Activated CD8-positive, alpha-beta T cell treated with anti-CD3 and anti-CD28 coated beads for 36 hours (primary cell): Measurements from ENCODE around the gene KRTAP6-1. TPM values are rescaled to one million over a fixed set of nuclear protein-coding genes. Genes with fewer than 3 reads are reported as not detected.

ENCODE experiments used
- ATAC-seq: fragments of 200-7000 bp; cut with Tn5 transposase; one replicate; pipeline ENCODE4 v1.10.0; 2021; ENCODE audit warnings: mild to moderate bottlenecking, moderate library complexity
- CTCF ChIA-PET: fragments of 350-600 bp; sonication (Branson Sonifier 250); formaldehyde crosslinking; loops from one replicate; lab custom pipeline; 2021; ENCODE audit warnings: antibody characterized with exemption; lab: Charles Lee
- POLR2A ChIA-PET: fragments of 350-600 bp; sonication (Branson Sonifier 250); formaldehyde crosslinking; loops from one replicate; lab custom pipeline; 2021; ENCODE audit warnings: antibody characterized with exemption; lab: Charles Lee
- DNase-seq: peaks from one replicate; pipeline ENCODE4 v3.0.0-alpha.2; 2020
- H3K27ac Mint-ChIP-seq: one replicate; pipeline ENCODE4 v1.8.0; 2021; ENCODE audit warnings: mild to moderate bottlenecking, mixed read lengths
- H3K27me3 Mint-ChIP-seq: one replicate; pipeline ENCODE4 v1.8.0; 2021; ENCODE audit warnings: mixed read lengths
- H3K36me3 Mint-ChIP-seq: one replicate; pipeline ENCODE4 v1.8.0; 2021; ENCODE audit warnings: low read depth, mixed read lengths
- H3K4me1 Mint-ChIP-seq: one replicate; pipeline ENCODE4 v1.8.0; 2021; ENCODE audit warnings: low read depth, mixed read lengths
- H3K4me3 Mint-ChIP-seq: one replicate; pipeline ENCODE4 v1.8.0; 2021; ENCODE audit warnings: mild to moderate bottlenecking, moderate library complexity, mixed read lengths
- H3K9me3 Mint-ChIP-seq: one replicate; pipeline ENCODE4 v1.8.0; 2021; ENCODE audit warnings: mixed read lengths
- intact Hi-C: fragments of 100-400 bp; cut with micrococcal nuclease; formaldehyde crosslinking; loops from one replicate; pipeline ENCODE4 v1.10.0; 2022
- total RNA-seq, 2 experiments: library from RNA; stranded (reverse); gene quantifications; one replicate each; pipeline ENCODE4 v1.2.3, GENCODE V29; 2021
- TF ChIP-seq, protein P1 (sequence below): fragments of 200-600 bp; IDR thresholded peaks from one replicate; pipeline ENCODE4 v1.8.0; 2022; ENCODE audit warnings: antibody characterized with exemption, mild to moderate bottlenecking

Gene KRTAP6-1
- total RNA-seq, 2 experiments from 2014 or later = not detected

- Mint-ChIP-seq H3K4me3 (no peak within 1 kb of the TSS), H3K9me3 (no peaks in the 10 kb centered on the region), H3K4me1 (no peaks in the 10 kb centered on the region), H3K36me3 (no peaks in the 10 kb centered on the region), H3K27ac (no peak within 1 kb of the TSS), H3K27me3 (no peaks in the 10 kb centered on the region)
- ChIA-PET POLR2A (interaction anchor here (0.7 kb wide), 1 partner anchor 22 kb away, joined by 3 read pairs; no protein-coding TSS in a partner anchor), CTCF (no interaction called here)
- ATAC-seq (no peak), DNase-seq (no peak)
- TF ChIP-seq, protein P1, sequence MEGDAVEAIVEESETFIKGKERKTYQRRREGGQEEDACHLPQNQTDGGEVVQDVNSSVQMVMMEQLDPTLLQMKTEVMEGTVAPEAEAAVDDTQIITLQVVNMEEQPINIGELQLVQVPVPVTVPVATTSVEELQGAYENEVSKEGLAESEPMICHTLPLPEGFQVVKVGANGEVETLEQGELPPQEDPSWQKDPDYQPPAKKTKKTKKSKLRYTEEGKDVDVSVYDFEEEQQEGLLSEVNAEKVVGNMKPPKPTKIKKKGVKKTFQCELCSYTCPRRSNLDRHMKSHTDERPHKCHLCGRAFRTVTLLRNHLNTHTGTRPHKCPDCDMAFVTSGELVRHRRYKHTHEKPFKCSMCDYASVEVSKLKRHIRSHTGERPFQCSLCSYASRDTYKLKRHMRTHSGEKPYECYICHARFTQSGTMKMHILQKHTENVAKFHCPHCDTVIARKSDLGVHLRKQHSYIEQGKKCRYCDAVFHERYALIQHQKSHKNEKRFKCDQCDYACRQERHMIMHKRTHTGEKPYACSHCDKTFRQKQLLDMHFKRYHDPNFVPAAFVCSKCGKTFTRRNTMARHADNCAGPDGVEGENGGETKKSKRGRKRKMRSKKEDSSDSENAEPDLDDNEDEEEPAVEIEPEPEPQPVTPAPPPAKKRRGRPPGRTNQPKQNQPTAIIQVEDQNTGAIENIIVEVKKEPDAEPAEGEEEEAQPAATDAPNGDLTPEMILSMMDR = no peak
- intact Hi-C loops = no loop called here
These were observed 21.2 kb upstream of the KRTAP6-1 start, which contains the start of gene KRTAP20-2 for GRCh38 chr21:30634906-30635305. TSS of gene KRTAP20-2 (plus strand) at chr21:30635206. CDS start at chr21:30635264, 58 bp downstream.

GRCh38 chr21:30629200-30629599 is 15.5 kb upstream of the KRTAP6-1 start:
- DNase-seq = no peak
- ChIA-PET CTCF (no interaction called here), POLR2A (no interaction called here)
- Mint-ChIP-seq H3K27me3 (no peaks in the 10 kb centered on the region), H3K4me3 (no peak overlapping the region), H3K36me3 (no peaks in the 10 kb centered on the region), H3K9me3 (no peaks in the 10 kb centered on the region), H3K4me1 (no peaks in the 10 kb centered on the region), H3K27ac (no peak overlapping the region)
- TF ChIP-seq, protein P1 = no peak
- no peak for ATAC-seq
- intact Hi-C loops = no loop called here

DNA sequence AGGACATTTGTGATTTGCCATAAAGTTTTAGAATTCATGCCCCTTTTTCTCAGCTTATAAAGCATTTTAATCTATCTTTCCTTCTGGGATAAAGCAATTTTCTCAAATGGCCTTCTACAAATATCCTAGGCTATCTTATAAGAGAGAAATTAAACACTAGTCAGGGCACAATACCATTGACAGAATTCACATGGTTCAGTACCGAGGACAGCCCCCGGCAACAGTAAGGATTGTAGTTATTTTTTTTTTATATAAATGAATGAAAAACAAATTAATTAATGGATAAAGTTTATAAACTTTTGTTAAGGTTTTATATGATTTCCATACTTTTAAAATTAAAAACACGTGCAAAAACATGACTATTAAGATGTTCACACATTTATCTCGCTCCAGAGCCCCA is 14.4 kb upstream of the KRTAP6-1 start:
- Mint-ChIP-seq H3K27me3 (no peaks in the 10 kb centered on the region), H3K4me3 (no peak overlapping the region), H3K36me3 (no peaks in the 10 kb centered on the region), H3K27ac (no peak overlapping the region), H3K4me1 (no peaks in the 10 kb centered on the region), H3K9me3 (no peaks in the 10 kb centered on the region)
- no peak for ATAC-seq
- CTCF ChIA-PET = no interaction called here
- TF ChIP-seq, protein P1 = no peak
- POLR2A ChIA-PET = no interaction called here
- DNase-seq = no peak
- intact Hi-C loops = no loop called here

- no peak for DNase-seq
- no peaks in the 10 kb centered on the region for H3K36me3 Mint-ChIP-seq
- POLR2A ChIA-PET = no interaction called here
- H3K27ac Mint-ChIP-seq = no peak overlapping the region
- H3K4me1 Mint-ChIP-seq = no peaks in the 10 kb centered on the region
- H3K4me3 Mint-ChIP-seq = no peak overlapping the region
- H3K27me3 Mint-ChIP-seq = no peaks in the 10 kb centered on the region
- intact Hi-C loops = no loop called here
- TF ChIP-seq, protein P1 = no peak
- CTCF ChIA-PET = no interaction called here
- no peaks in the 10 kb centered on the region for H3K9me3 Mint-ChIP-seq
- no peak for ATAC-seq
These were observed 11.9 kb upstream of the KRTAP6-1 start for GRCh38 chr21:30625449-30626165.

- H3K4me1 Mint-ChIP-seq = no peaks in the 10 kb centered on the region
- H3K27ac Mint-ChIP-seq = no peak overlapping the region
- no peak overlapping the region for H3K4me3 Mint-ChIP-seq
- ATAC-seq (no peak), DNase-seq (no peak)
- no peaks in the 10 kb centered on the region for H3K27me3 Mint-ChIP-seq
- POLR2A ChIA-PET = no interaction called here
- H3K9me3 Mint-ChIP-seq = no peaks in the 10 kb centered on the region
- intact Hi-C loops = no loop called here
- TF ChIP-seq, protein P1 = no peak
- CTCF ChIA-PET = no interaction called here
- no peaks in the 10 kb centered on the region for H3K36me3 Mint-ChIP-seq
These were observed 9.6 kb upstream of the KRTAP6-1 start for GRCh38 chr21:30623362-30623761.
